OCI-LY7 (cell line): ENCODE results near the gene HARBI1. TPM values are rescaled to one million over a fixed set of nuclear protein-coding genes. Genes with fewer than 3 reads are reported as not detected.
A peak's percentile ranks its signal among the peaks of the same experiment; 100 is the strongest.

Experiments
- BruUV-seq: library from RNA; stranded (reverse); fragments of 400-500 nt; replicated peaks from 2 replicates; lab custom pipeline; 2021; lab: Mats Ljungman, UMichigan
- CTCF ChIA-PET: fragments of 300-600 bp; sonication (Branson Sonifier 250); formaldehyde crosslinking; loops from one replicate; lab custom pipeline; 2022; ENCODE audit warnings: antibody characterized with exemption; ENCODE audit not compliant: unreplicated experiment; lab: Charles Lee
- POLR2A ChIA-PET: fragments of 300-600 bp; sonication (Branson Sonifier 250); formaldehyde crosslinking; loops from one replicate; lab custom pipeline; 2022; ENCODE audit warnings: antibody characterized with exemption; lab: Charles Lee
- DNase-seq: peaks from one replicate; pipeline ENCODE4 v3.0.0-alpha.2; 2015; ENCODE audit warnings: low spot score
- H2AFZ ChIP-seq: fragments of 200-600 bp; sonication (generic), shearing (Covaris generic); 2 replicates; pipeline ENCODE4 v1.6.1; 2014; ENCODE audit warnings: mild to moderate bottlenecking, antibody characterized with exemption, low read length, moderate library complexity
- H3K27ac ChIP-seq: fragments of 200-600 bp; sonication (generic); 2 replicates; pipeline ENCODE4 v1.5.1; 2014; ENCODE audit warnings: mixed run types, low read depth, mild to moderate bottlenecking, moderate library complexity, low read length, inconsistent platforms; ENCODE audit not compliant: poor library complexity, severe bottlenecking
- H3K36me3 ChIP-seq: fragments of 200-600 bp; sonication (generic); 2 replicates; pipeline ENCODE4 v1.6.1; 2014; ENCODE audit warnings: mild to moderate bottlenecking, antibody characterized with exemption, low read length, moderate library complexity, mixed read lengths; ENCODE audit not compliant: insufficient read depth
- H3K4me1 ChIP-seq: fragments of 200-600 bp; sonication (generic); 2 replicates; pipeline ENCODE4 v1.5.1; 2014; ENCODE audit warnings: mild to moderate bottlenecking, low read length; ENCODE audit not compliant: insufficient read depth, poor library complexity, severe bottlenecking
- H3K4me2 ChIP-seq: fragments of 200-600 bp; sonication (generic); 2 replicates; pipeline ENCODE4 v1.6.1; 2014; ENCODE audit warnings: mild to moderate bottlenecking, low read length
- H3K4me3 ChIP-seq: fragments of 200-600 bp; sonication (generic); 2 replicates; pipeline ENCODE4 v1.5.1; 2014; ENCODE audit warnings: mild to moderate bottlenecking, low read depth, low read length; ENCODE audit not compliant: poor library complexity, severe bottlenecking
- H3K79me2 ChIP-seq: fragments of 200-600 bp; sonication (generic); 2 replicates; pipeline ENCODE4 v1.6.1; 2016; ENCODE audit warnings: low read depth, mild to moderate bottlenecking, low read length, moderate library complexity, mixed read lengths; ENCODE audit not compliant: insufficient read depth
- H3K9me2 ChIP-seq: fragments of 200-600 bp; sonication (generic); 2 replicates; pipeline ENCODE4 v1.6.1; 2016; ENCODE audit warnings: mild to moderate bottlenecking, low read length, mixed read lengths; ENCODE audit not compliant: insufficient read depth
- H3K9me3 ChIP-seq: fragments of 200-600 bp; sonication (generic); 2 replicates; pipeline ENCODE4 v1.6.1; 2014; ENCODE audit warnings: mild to moderate bottlenecking, mixed run types, low read length, mixed read lengths
- H4K20me1 ChIP-seq: fragments of 200-600 bp; sonication (generic); 2 replicates; pipeline ENCODE4 v1.6.1; 2014; ENCODE audit warnings: mild to moderate bottlenecking, antibody characterized with exemption, low read length, moderate library complexity, mixed read lengths; ENCODE audit not compliant: insufficient read depth
- CTCF ChIP-seq: fragments of 200-600 bp; sonication (generic); conservative IDR thresholded peaks from 2 replicates; pipeline ENCODE4 v1.5.1; 2014; ENCODE audit warnings: mild to moderate bottlenecking, antibody characterized with exemption, low read length, moderate library complexity, mixed read lengths
- EZH2phosphoT487 ChIP-seq: fragments of 200-600 bp; sonication (generic); IDR thresholded peaks from 2 replicates; pipeline ENCODE4 v1.6.1; 2018; ENCODE audit warnings: low read depth, borderline replicate concordance, mild to moderate bottlenecking, mixed run types, antibody characterized with exemption, low read length, moderate library complexity, mixed read lengths
- intact Hi-C: fragments of 100-400 bp; cut with micrococcal nuclease; formaldehyde crosslinking; loops from one replicate; pipeline ENCODE4 v1.10.0; 2022; ENCODE audit not compliant: unreplicated experiment
- total RNA-seq, 2 experiments: library from RNA; depleted of rRNA in 1 of 2; stranded (reverse); fragments of >200 nt in 1 of 2; shearing (Covaris generic) in 1 of 2; gene quantifications; 2 replicates each; pipeline ENCODE4 v1.2.3, GENCODE V29; 2014 to 2022

The HARBI1 gene
- total RNA-seq, 2 experiments from 2014 or later: 4.8 to 8.4 TPM

- ChIA-PET POLR2A (interaction anchor here (1.0 kb wide), 2 partner anchors 9 to 31 kb away, joined by 3 read pairs; no protein-coding TSS in a partner anchor), CTCF (no interaction called here)
- no peak for TF ChIP-seq CTCF
- TF ChIP-seq EZH2phosphoT487: no peak
- intact Hi-C loops: no loop called here
- Histone ChIP-seq H3K27ac (no peak overlapping the region), H3K4me2 (no peak overlapping the region), H4K20me1 (no peaks in the 10 kb centered on the region), H3K4me1 (no peaks in the 10 kb centered on the region), H3K9me2 (no peaks in the 10 kb centered on the region), H3K79me2 (no peaks in the 10 kb centered on the region), H3K9me3 (no peaks in the 10 kb centered on the region), H2AFZ (no peak overlapping the region), H3K36me3 (peaks cover 57% of the 10 kb centered on the region), H3K4me3 (no peak overlapping the region)
- no peak for DNase-seq
- TSS peak; percentile 37 for BruUV-seq
These were observed 45.3 kb upstream of the HARBI1 start for GRCh38 chr11:46662366-46662765.

DNA sequence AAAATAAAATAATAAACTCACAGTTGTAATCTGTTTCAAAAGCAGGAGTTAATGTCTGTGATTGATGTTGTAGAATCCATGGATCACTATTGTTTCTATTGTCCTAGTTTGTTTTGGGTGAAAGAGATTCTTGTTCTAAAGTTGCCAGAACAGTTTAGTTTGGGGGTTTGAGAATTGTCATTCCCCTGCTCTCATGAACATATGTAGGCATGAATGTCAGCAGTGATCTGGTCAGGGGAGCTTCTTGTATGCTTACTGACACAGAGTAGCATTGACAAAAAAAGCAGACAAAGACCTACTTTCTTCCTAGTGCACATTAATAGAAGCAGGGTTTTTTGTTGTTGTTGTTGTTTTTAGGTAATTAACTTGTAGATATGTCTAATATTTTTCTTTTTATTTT, 44.8 kb upstream of the HARBI1 start:
- H3K9me2 ChIP-seq: no peaks in the 10 kb centered on the region
- CTCF ChIA-PET: no interaction called here
- no peaks in the 10 kb centered on the region for H3K4me1 ChIP-seq
- peaks cover 57% of the 10 kb centered on the region for H3K36me3 ChIP-seq
- no TSS peak for BruUV-seq
- no peaks in the 10 kb centered on the region for H4K20me1 ChIP-seq
- H3K4me3 ChIP-seq: no peak overlapping the region
- H3K27ac ChIP-seq: no peak overlapping the region
- no peaks in the 10 kb centered on the region for H3K9me3 ChIP-seq
- H2AFZ ChIP-seq: no peak overlapping the region
- intact Hi-C loops: no loop called here
- DNase-seq: no peak
- POLR2A ChIA-PET: interaction anchor here (0.7 to 1.0 kb wide), 4 partner anchors 8 to 122 kb away, joined by 3 to 4 read pairs (median 3); partner anchors contain the start of gene ATG13
- no peak for TF ChIP-seq CTCF
- TF ChIP-seq EZH2phosphoT487: no peak
- no peaks in the 10 kb centered on the region for H3K79me2 ChIP-seq
- H3K4me2 ChIP-seq: no peak overlapping the region

DNA sequence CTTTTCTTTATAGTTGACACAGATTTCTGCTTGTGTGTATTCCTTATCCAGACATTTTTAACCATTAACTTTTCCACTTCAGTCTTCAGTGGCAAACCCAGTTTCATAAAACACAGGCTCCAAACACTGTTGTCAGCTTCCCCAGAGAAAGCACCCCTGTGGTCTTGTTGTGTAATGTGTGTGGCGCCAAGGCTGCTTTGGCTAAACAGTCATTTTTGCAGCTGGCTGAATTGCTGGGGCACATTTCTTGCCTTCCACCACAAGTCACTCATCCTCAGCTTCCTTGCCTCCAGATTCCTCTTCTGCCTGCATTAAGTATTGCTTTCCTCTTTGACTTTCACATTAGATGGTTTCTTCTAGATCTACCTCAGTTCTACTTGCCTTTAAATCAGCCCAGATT, 42.9 kb upstream of the HARBI1 start:
- no peak overlapping the region for H2AFZ ChIP-seq
- no peak for DNase-seq
- H3K4me3 ChIP-seq: no peak overlapping the region
- H3K27ac ChIP-seq: no peak overlapping the region
- H3K4me1 ChIP-seq: no peaks in the 10 kb centered on the region
- peaks cover 54% of the 10 kb centered on the region for H3K36me3 ChIP-seq
- TF ChIP-seq EZH2phosphoT487 (no peak), CTCF (no peak)
- POLR2A ChIA-PET: interaction anchor here (0.7 kb wide), 2 partner anchors 15 to 517 kb away, joined by 4 to 5 read pairs; no protein-coding TSS in a partner anchor
- intact Hi-C loops: no loop called here
- no peaks in the 10 kb centered on the region for H3K79me2 ChIP-seq
- CTCF ChIA-PET: no interaction called here
- H4K20me1 ChIP-seq: no peaks in the 10 kb centered on the region
- no TSS peak for BruUV-seq
- no peaks in the 10 kb centered on the region for H3K9me2 ChIP-seq
- no peak overlapping the region for H3K4me2 ChIP-seq
- no peaks in the 10 kb centered on the region for H3K9me3 ChIP-seq
